ENCODE data around the gene CREB3L2. TPM values are rescaled to one million over a fixed set of nuclear protein-coding genes. Genes with fewer than 3 reads are reported as not detected.

CREB3L2 gene
- total RNA-seq, 1 donor from 2014 or later = 61.8 TPM

- intact Hi-C loops (cut with DNase I) = no loop called here
- Histone ChIP-seq H3K27me3 (no peaks in the 10 kb centered on the region), H3K27ac (no peak overlapping the region), H3K4me1 (no peaks in the 10 kb centered on the region), H3K36me3 (no peaks in the 10 kb centered on the region), H3K9me3 (no peaks in the 10 kb centered on the region), H3K4me3 (no peak overlapping the region)
- TF ChIP-seq CTCF (IDR thresholded peaks at IDR 0.05) = peak; percentile 89
- ATAC-seq (peak; percentile 90), DNase-seq (no peak)
These were observed 6.9 kb upstream of the CREB3L2 start for GRCh38 chr7:138008588-138009349.

- intact Hi-C loops (cut with DNase I) = no loop called here
- ATAC-seq (no peak), DNase-seq (no peak)
These were observed 6.2 kb upstream of the CREB3L2 start for GRCh38 chr7:138008019-138008587.

GRCh38 chr7:138006106-138006505, 4.2 kb upstream of the CREB3L2 start:
- DNase-seq (no peak), ATAC-seq (no peak)
- no peaks in the 10 kb centered on the region for H3K27me3 ChIP-seq
- intact Hi-C loops (cut with DNase I) = no loop called here
- H3K4me1 ChIP-seq = peaks cover 5% of the 10 kb centered on the region
- H3K27ac ChIP-seq = no peak overlapping the region
- no peak for TF ChIP-seq CTCF (IDR thresholded peaks at IDR 0.05)
- H3K36me3 ChIP-seq = no peaks in the 10 kb centered on the region
- H3K4me3 ChIP-seq = no peak overlapping the region
- no peaks in the 10 kb centered on the region for H3K9me3 ChIP-seq

More at GRCh38 chr7:138008019-138008587, 6.2 kb upstream of the CREB3L2 start:
- no peak overlapping the region for H3K27ac ChIP-seq
- TF ChIP-seq CTCF (IDR thresholded peaks at IDR 0.05) = no peak
- no peaks in the 10 kb centered on the region for H3K36me3 ChIP-seq
- H3K27me3 ChIP-seq = no peaks in the 10 kb centered on the region
- no peaks in the 10 kb centered on the region for H3K4me1 ChIP-seq
- no peak overlapping the region for H3K4me3 ChIP-seq
- no peaks in the 10 kb centered on the region for H3K9me3 ChIP-seq

GRCh38 chr7:138004936-138005335, 3.0 kb upstream of the CREB3L2 start:
- Histone ChIP-seq H3K4me1 (peaks cover 8% of the 10 kb centered on the region), H3K36me3 (no peaks in the 10 kb centered on the region), H3K27ac (no peak overlapping the region), H3K4me3 (no peak overlapping the region), H3K9me3 (no peaks in the 10 kb centered on the region), H3K27me3 (no peaks in the 10 kb centered on the region)
- no peak for TF ChIP-seq CTCF (IDR thresholded peaks at IDR 0.05)
- intact Hi-C loops (cut with DNase I) = no loop called here
- ATAC-seq (no peak), DNase-seq (no peak)

- ATAC-seq (no peak), DNase-seq (no peak)
- no peak overlapping the region for H3K27ac ChIP-seq
- no peaks in the 10 kb centered on the region for H3K9me3 ChIP-seq
- H3K27me3 ChIP-seq = no peaks in the 10 kb centered on the region
- peaks cover 12% of the 10 kb centered on the region for H3K4me1 ChIP-seq
- no peak overlapping the region for H3K4me3 ChIP-seq
- TF ChIP-seq CTCF (IDR thresholded peaks at IDR 0.05) = no peak
- H3K36me3 ChIP-seq = no peaks in the 10 kb centered on the region
- intact Hi-C loops (cut with DNase I) = no loop called here
These were observed 2.2 kb upstream of the CREB3L2 start for GRCh38 chr7:138004046-138004445.
